Heart left ventricle (tissue), 16 donors: ENCODE measurements around the gene NKD1. TPM values are rescaled to one million over a fixed set of nuclear protein-coding genes. Genes with fewer than 3 reads are reported as not detected.

ENCODE experiments used
- ATAC-seq, 4 donors: fragments of 200-7000 bp; cut with Tn5 transposase; one replicate each; pipeline ENCODE4 v1.9.1; 2020 to 2022; ENCODE audit warnings: moderate library complexity in 4 of 4, mild to moderate bottlenecking in 3 of 4, moderate number of reproducible peaks in 1 of 4
- DNase-seq, 5 donors: peaks; one replicate each; pipeline ENCODE4 v3.0.0-alpha.2; 2020
- H3K27ac ChIP-seq, 12 donors: fragments of 200-600 bp; sonication (generic) in 4 of 12; one replicate each; pipeline versions ENCODE4 v1.5.0 to v1.8.0; 2016 to 2022; ENCODE audit warnings: mild to moderate bottlenecking in 2 of 12
- H3K27me3 ChIP-seq, 9 donors: fragments of 200-600 bp; sonication (generic) in 2 of 9; one replicate each; pipeline versions ENCODE4 v1.5.1 to v1.8.0; 2016 to 2022; ENCODE audit warnings: mild to moderate bottlenecking in 3 of 9
- H3K36me3 ChIP-seq, 9 donors: fragments of 200-600 bp; sonication (generic) in 2 of 9; one replicate each; pipeline versions ENCODE4 v1.5.0 to v1.8.0; 2018 to 2022; ENCODE audit warnings: mild to moderate bottlenecking in 2 of 9
- H3K4me1 ChIP-seq, 12 donors: fragments of 200-600 bp; sonication (generic) in 4 of 12; one replicate each; pipeline versions ENCODE4 v1.5.0 to v1.8.0; 2016 to 2022; ENCODE audit warnings: mild to moderate bottlenecking in 3 of 12
- H3K4me3 ChIP-seq, 12 donors: fragments of 200-600 bp; sonication (generic) in 4 of 12; one replicate each; pipeline versions ENCODE4 v1.5.0 to v1.8.0; 2017 to 2022; ENCODE audit warnings: mild to moderate bottlenecking in 9 of 12, moderate library complexity in 4 of 12
- H3K9me3 ChIP-seq, 12 donors: fragments of 200-600 bp; sonication (generic) in 4 of 12; one replicate each; pipeline versions ENCODE4 v1.5.0 to v1.8.0; 2016 to 2022; ENCODE audit warnings: mild to moderate bottlenecking in 1 of 12
- POLR2A ChIP-seq, 2 donors: fragments of 450-650 bp; IDR thresholded peaks; one replicate each; pipeline ENCODE4 v1.6.1; 2017; ENCODE audit warnings: antibody characterized with exemption in 2 of 2, mild to moderate bottlenecking in 2 of 2, moderate library complexity in 2 of 2
- WGBS, 4 donors: extraction: QIAGEN DNeasy Blood & Tissue Kit in 2 of 4; methylation state at CpG; one replicate each; pipeline versions ENCODE4 v1.1.5 to v1.1.7; 2013 to 2018; 5-methylcytosine and 5-hydroxymethylcytosine counted together
- intact Hi-C, 10 donors: fragments of 100-400 bp; cut with DNase I; formaldehyde crosslinking; loops; one replicate each; pipeline versions ENCODE4 v1.11.1 to v1.14.2; 2022
- polyA plus RNA-seq, 2 donors: library from polyadenylated mRNA; stranded (reverse); fragments of 200-250 nt; gene quantifications; one replicate each; pipeline ENCODE4 v1.2.3, GENCODE V29; 2013
- total RNA-seq, 9 donors: library from RNA; depleted of rRNA in 2 of 9; stranded (reverse); fragments of >200 nt in 2 of 9; fragmentation: NEBNext Ultra II Directional in 3 of 9; extraction: Animal tissue kit (Norgen Biotek cat#: 25700) in 3 of 9; gene quantifications; one replicate each; pipeline versions ENCODE4 v1.1.0 to v1.2.4, GENCODE V29; 2016 to 2023
- TF ChIP-seq, protein P1 (sequence below), 12 donors: fragments of 200-600 bp; sonication (generic) in 4 of 12; IDR thresholded peaks; one replicate each; pipeline versions ENCODE4 v1.5.0 to v1.8.0; 2018 to 2022; ENCODE audit warnings: antibody characterized with exemption in 12 of 12, mild to moderate bottlenecking in 5 of 12
- donor health status: ischemic (EF 13 %, LVEDD 7.1; RV severe dilation, severe dysfunction).
- donor health status: healthy with polysubstance abuse.
- donor health status: DM: no; HTN: yes; CAD: no.
- donor health status: DM: no; HTN: no; CAD: no.
- donor health status: ischemic (EF 25% LVEDD 6.9; RV normal size, moderate dysfunction).
- donor health status: ischemic (EF 25% LVEDD 5.7; RV mildly dilated, moderate dysfunction).
- donor health status: healthy.
- donor health status: DM: yes; HTN: yes; CAD: no.
- donor health status: ischemic (EF 35%, LVEDD 5.7; RV mildly dilated, moderate dysfunction).
- donor health status: nonischemic (EF 11% LVEDD 7.7; RV severe dilation, severe dysfunction).
- donor health status: DM: yes; HTN: yes; CAD: no.
- donor health status: PGD.
- donor health status: ischemic (EF 29% LVEDD 5.4; RV normal size, mild dysfunction).
- donor health status: nonischemic (EF 23%, LVEDD 6.1; RV moderate dilation, normal function).

The NKD1 gene
- total and polyA plus RNA-seq, 11 donors = 0.05 to 1.0 (median 0.26) TPM

DNA sequence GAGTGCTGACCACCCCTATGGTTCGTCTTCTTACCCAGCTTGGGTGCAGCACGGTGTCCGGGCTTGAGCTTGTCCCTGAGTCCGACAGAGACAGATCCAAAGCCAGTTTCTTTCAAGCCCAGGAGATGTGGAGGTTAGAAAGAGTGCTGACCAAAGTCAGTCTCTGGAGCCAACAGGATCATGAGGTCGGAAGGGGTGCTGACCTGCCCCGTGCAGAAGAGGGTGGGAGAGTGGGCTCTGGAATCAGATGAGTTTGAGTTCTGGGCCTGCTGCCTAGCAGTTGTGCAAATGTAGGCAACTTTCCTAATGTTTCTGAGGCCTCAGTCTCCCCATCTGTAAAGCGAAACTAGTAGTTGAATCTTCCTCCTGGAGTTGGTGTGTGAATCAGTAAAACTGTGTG is 24.5 kb downstream of the NKD1 start:
- 82 to 94% (median 89%) methylated on average over 7 of the region's 7 CpGs for WGBS, 4 donors
- DNase-seq = no peak
- Histone ChIP-seq H3K4me3 (no peak overlapping the region), H3K9me3 (no peaks in the 10 kb centered on the region), H3K4me1 (peaks cover 0 to 24% (median 4%) of the 10 kb centered on the region in 12 donors), H3K36me3 (no peaks in the 10 kb centered on the region), H3K27me3 (peaks cover 0 to 3% (median 0%) of the 10 kb centered on the region in 9 donors), H3K27ac (no peak overlapping the region)
- intact Hi-C loops = no loop called here
- ATAC-seq = no peak
- no peak for TF ChIP-seq POLR2A (IDR thresholded peaks at IDR 0.05)
- TF ChIP-seq, protein P1, sequence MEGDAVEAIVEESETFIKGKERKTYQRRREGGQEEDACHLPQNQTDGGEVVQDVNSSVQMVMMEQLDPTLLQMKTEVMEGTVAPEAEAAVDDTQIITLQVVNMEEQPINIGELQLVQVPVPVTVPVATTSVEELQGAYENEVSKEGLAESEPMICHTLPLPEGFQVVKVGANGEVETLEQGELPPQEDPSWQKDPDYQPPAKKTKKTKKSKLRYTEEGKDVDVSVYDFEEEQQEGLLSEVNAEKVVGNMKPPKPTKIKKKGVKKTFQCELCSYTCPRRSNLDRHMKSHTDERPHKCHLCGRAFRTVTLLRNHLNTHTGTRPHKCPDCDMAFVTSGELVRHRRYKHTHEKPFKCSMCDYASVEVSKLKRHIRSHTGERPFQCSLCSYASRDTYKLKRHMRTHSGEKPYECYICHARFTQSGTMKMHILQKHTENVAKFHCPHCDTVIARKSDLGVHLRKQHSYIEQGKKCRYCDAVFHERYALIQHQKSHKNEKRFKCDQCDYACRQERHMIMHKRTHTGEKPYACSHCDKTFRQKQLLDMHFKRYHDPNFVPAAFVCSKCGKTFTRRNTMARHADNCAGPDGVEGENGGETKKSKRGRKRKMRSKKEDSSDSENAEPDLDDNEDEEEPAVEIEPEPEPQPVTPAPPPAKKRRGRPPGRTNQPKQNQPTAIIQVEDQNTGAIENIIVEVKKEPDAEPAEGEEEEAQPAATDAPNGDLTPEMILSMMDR (IDR thresholded peaks at IDR 0.05) = no peak

DNA sequence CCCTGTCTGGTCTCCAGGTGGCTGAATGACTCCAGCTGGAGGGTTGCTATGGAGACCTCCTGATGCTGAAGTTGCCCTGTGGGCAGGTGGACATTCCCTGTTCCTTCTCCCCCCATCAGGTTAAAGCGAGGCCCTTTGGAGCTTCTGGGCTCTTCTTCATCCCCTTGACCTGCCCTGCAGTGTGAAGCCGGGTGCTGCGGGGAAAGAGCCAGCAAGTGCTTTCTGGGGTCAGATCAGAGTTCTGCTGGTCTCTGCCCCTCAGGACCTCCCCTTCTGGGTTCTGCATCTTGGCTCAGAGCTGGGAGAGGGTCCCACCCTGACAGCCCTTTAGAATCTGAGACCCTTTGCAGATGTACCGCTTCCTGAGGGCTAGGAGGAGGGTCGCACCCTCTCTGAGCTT is 25.1 kb downstream of the NKD1 start:
- ATAC-seq = no peak

DNA sequence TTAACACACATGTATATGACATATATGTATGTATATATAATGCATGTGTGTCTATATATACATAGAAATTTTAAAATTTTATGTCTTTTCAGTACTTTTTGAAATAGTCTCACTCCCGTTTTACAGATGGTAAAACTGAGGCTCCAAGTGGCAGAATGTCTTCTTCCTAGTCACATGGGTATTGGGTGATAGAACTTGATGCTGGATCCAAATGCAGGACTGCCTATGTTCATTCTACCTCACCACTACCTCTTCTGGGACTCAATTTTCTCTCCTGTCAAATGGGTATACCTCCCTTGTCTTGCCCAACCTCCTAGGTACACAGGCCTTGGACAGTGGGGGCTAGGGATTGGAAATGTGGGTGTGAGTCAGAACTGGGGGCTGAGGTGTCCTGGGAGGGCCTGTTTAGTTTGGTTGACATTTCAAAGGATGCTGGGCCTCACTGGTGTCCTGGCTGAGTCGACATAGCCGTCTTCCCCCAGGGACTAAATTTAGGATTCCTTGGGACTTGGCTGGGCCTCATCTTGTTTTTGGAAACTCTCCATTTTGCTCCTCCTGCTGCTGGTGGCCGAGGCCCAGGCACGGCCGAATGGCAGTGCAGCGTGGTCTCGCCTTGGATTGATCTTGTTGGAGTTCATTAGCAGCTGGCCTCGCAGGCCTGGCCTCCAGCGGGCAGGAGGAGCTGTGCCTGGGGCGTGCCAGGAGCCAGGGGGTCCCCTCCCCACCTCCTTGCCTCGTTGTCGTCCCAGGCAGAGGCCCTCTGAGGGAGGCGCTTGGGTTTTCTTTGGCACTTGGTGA is 25.9 kb downstream of the NKD1 start:
- Histone ChIP-seq H3K9me3 (no peaks in the 10 kb centered on the region), H3K27me3 (peaks cover 0 to 3% (median 0%) of the 10 kb centered on the region in 9 donors), H3K4me1 (peaks cover 0 to 24% (median 4%) of the 10 kb centered on the region in 12 donors), H3K36me3 (no peaks in the 10 kb centered on the region), H3K27ac (peak overlapping the region in 5 of 12 donors; percentile 33 to 80 (median 51)), H3K4me3 (no peak overlapping the region)
- no peak for TF ChIP-seq POLR2A (IDR thresholded peaks at IDR 0.05)
- TF ChIP-seq, protein P1 (IDR thresholded peaks at IDR 0.05) = no peak
- intact Hi-C loops = no loop called here
- ATAC-seq (peak; percentile 12 to 37 (median 24)), DNase-seq (peak in 2 of 5 donors; percentile 18 to 40)
- 40 to 57% (median 53%) methylated on average over 14 of the region's 14 CpGs for WGBS, 4 donors

More for the DNA sequence above, 25.1 kb downstream of the NKD1 start:
- intact Hi-C loops = no loop called here
- H3K9me3 ChIP-seq = no peaks in the 10 kb centered on the region
- WGBS, 4 donors = 93 to 96% (median 95%) methylated on average over 3 to 5 of the region's 5 CpGs
- H3K4me3 ChIP-seq = no peak overlapping the region
- H3K36me3 ChIP-seq = no peaks in the 10 kb centered on the region
- TF ChIP-seq POLR2A (IDR thresholded peaks at IDR 0.05) = no peak
- TF ChIP-seq, protein P1 (IDR thresholded peaks at IDR 0.05) = no peak
- H3K27ac ChIP-seq = peak overlapping the region in 1 of 12 donors; percentile 80
- peaks cover 0 to 24% (median 4%) of the 10 kb centered on the region in 12 donors for H3K4me1 ChIP-seq
- peaks cover 0 to 3% (median 0%) of the 10 kb centered on the region in 9 donors for H3K27me3 ChIP-seq
- DNase-seq = no peak

DNA sequence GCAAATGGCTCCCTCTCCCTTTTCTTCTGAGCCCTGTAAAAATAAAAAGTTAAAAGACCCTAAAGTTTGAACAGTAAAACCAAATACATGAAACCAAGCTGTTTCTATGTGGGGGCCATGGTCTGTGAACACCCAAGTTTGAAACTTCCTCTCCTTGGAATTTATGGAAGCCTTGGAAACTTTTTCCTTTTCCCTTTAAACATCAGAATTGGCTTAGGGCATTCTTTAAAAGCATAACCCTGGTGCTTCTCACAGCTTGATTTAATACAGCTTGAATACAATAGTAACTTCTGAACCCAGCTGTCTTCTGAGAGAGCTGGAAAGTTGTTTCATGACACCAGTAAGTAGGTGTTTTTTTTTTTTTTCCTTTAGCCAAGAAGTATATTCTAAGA is 26.5 kb downstream of the NKD1 start:
- intact Hi-C loops = no loop called here
- DNase-seq (no peak), ATAC-seq (no peak)
- peaks cover 0 to under 1% (median 0%) of the 10 kb centered on the region in 9 donors for H3K27me3 ChIP-seq
- H3K9me3 ChIP-seq = no peaks in the 10 kb centered on the region
- peaks cover 0 to 24% (median 4%) of the 10 kb centered on the region in 12 donors for H3K4me1 ChIP-seq
- H3K27ac ChIP-seq = peak overlapping the region in 5 of 12 donors; percentile 33 to 80 (median 51)
- TF ChIP-seq POLR2A (IDR thresholded peaks at IDR 0.05) = no peak
- TF ChIP-seq, protein P1 (IDR thresholded peaks at IDR 0.05) = no peak
- no peaks in the 10 kb centered on the region for H3K36me3 ChIP-seq
- H3K4me3 ChIP-seq = no peak overlapping the region
